ENCODE results near the gene LMO7.

- TF ChIP-seq CTCF (IDR thresholded peaks at IDR 0.05) = no peak
- no peak for TF ChIP-seq POLR2A (IDR thresholded peaks at IDR 0.05)
- TF ChIP-seq POLR2AphosphoS5 (IDR thresholded peaks at IDR 0.05) = no peak
- no peak for TF ChIP-seq EP300 (IDR thresholded peaks at IDR 0.05)
These were observed 16.6 kb downstream of the LMO7 start for GRCh38 chr13:75652726-75653125.
